B cell (primary cell): ENCODE results near the gene C1QL1. TPM values are rescaled to one million over a fixed set of nuclear protein-coding genes. Genes with fewer than 3 reads are reported as not detected.

Experiments
- ATAC-seq: fragments of 200-7000 bp; cut with Tn5 transposase; one replicate; pipeline ENCODE4 v1.10.0; 2021; ENCODE audit warnings: low read depth, mild to moderate bottlenecking, moderate number of reproducible peaks, moderate library complexity
- CTCF ChIA-PET: fragments of 350-600 bp; sonication (Branson Sonifier 250); formaldehyde crosslinking; loops from one replicate; lab custom pipeline; 2021; ENCODE audit warnings: antibody characterized with exemption, inconsistent platforms; lab: Charles Lee
- POLR2A ChIA-PET: fragments of 350-600 bp; sonication (Branson Sonifier 250); formaldehyde crosslinking; loops from one replicate; lab custom pipeline; 2021; ENCODE audit warnings: antibody characterized with exemption; lab: Charles Lee
- DNase-seq: peaks from one replicate; pipeline ENCODE4 v3.0.0; 2013
- H2AFZ ChIP-seq: 2 replicates; pipeline ENCODE4 v1.6.1; 2012; ENCODE audit warnings: mild to moderate bottlenecking, low read depth, low read length; ENCODE audit not compliant: insufficient read depth, poor library complexity, severe bottlenecking
- H3K27ac ChIP-seq, 2 donors: 1 replicate in 1 of 2; 2 replicates in 1 of 2; pipeline ENCODE4 v1.5.1; 2012 to 2013; ENCODE audit warnings: low read length in 2 of 2, mild to moderate bottlenecking in 2 of 2, moderate library complexity in 1 of 2
- H3K27me3 ChIP-seq, 4 experiments: fragments of 200-600 bp in 1 of 4; sonication (generic) in 1 of 4; replicated peaks in 1 of 4; 1 replicate in 2 of 4; 2 replicates in 2 of 4; pipeline versions ENCODE4 v1.6.1 to v1.7.0; 2013 to 2016; ENCODE audit warnings: low read length in 3 of 4, mild to moderate bottlenecking in 2 of 4, mixed read lengths in 1 of 4, moderate library complexity in 1 of 4; ENCODE audit not compliant: insufficient read depth in 4 of 4, control insufficient read depth in 3 of 4; ENCODE audit errors: control extremely low read depth in 1 of 4
- H3K36me3 ChIP-seq, 2 experiments: replicated peaks in 1 of 2; 1 replicate in 1 of 2; 2 replicates in 1 of 2; pipeline versions ENCODE4 v1.6.1 to v1.7.1; 2013; ENCODE audit warnings: low read length in 1 of 2; ENCODE audit not compliant: insufficient read depth in 2 of 2, control insufficient read depth in 1 of 2; ENCODE audit errors: control extremely low read depth in 1 of 2, extremely low read depth in 1 of 2
- H3K4me1 ChIP-seq, 2 donors: fragments of 200-600 bp in 1 of 2; sonication (generic) in 1 of 2; 1 replicate in 1 of 2; 2 replicates in 1 of 2; pipeline versions ENCODE4 v1.5.1 to v1.6.1; 2013 to 2017; ENCODE audit warnings: low read length in 2 of 2; ENCODE audit not compliant: control insufficient read depth in 2 of 2, insufficient read depth in 2 of 2
- H3K4me2 ChIP-seq: replicated peaks from 2 replicates; pipeline ENCODE3; 2012; ENCODE audit warnings: mild to moderate bottlenecking, low read depth, low read length; ENCODE audit not compliant: poor library complexity, severe bottlenecking
- H3K4me3 ChIP-seq, 5 experiments: fragments of 200-600 bp in 1 of 5; sonication (generic) in 1 of 5; 1 replicate in 3 of 5; 2 replicates in 2 of 5; pipeline versions ENCODE4 v1.5.1 to v1.7.0; 2011 to 2016; ENCODE audit warnings: low read length in 4 of 5, mild to moderate bottlenecking in 4 of 5, low read depth in 2 of 5, control low read depth in 1 of 5, moderate library complexity in 1 of 5; ENCODE audit not compliant: insufficient read depth in 1 of 5; ENCODE audit errors: control extremely low read depth in 1 of 5, extremely low read depth in 1 of 5
- H3K79me2 ChIP-seq: fragments of 200-600 bp; sonication (generic); one replicate; pipeline ENCODE4 v1.6.0; 2016; ENCODE audit warnings: low read length; ENCODE audit not compliant: control insufficient read depth, insufficient read depth
- H3K9ac ChIP-seq: fragments of 200-600 bp; sonication (generic); 2 replicates; pipeline ENCODE4 v1.6.1; 2017; ENCODE audit warnings: mild to moderate bottlenecking, low read length, moderate library complexity
- H3K9me3 ChIP-seq, 3 donors: one replicate each; pipeline versions ENCODE4 v1.6.1 to v1.7.1; 2013; ENCODE audit warnings: low read length in 2 of 3; ENCODE audit not compliant: control insufficient read depth in 2 of 3, insufficient read depth in 1 of 3; ENCODE audit errors: control extremely low read depth in 1 of 3
- H4K20me1 ChIP-seq: 2 replicates; pipeline ENCODE4 v1.6.0; 2012; ENCODE audit warnings: mild to moderate bottlenecking, low read length; ENCODE audit not compliant: insufficient read depth, control insufficient read depth, poor library complexity, severe bottlenecking
- H3K27ac Mint-ChIP-seq: one replicate; pipeline ENCODE4 v1.8.0; 2021; ENCODE audit warnings: mixed read lengths
- H3K27me3 Mint-ChIP-seq: one replicate; pipeline ENCODE4 v1.8.0; 2021; ENCODE audit warnings: mixed read lengths
- H3K4me1 Mint-ChIP-seq: one replicate; pipeline ENCODE4 v1.8.0; 2021; ENCODE audit warnings: mixed read lengths
- H3K4me3 Mint-ChIP-seq: one replicate; pipeline ENCODE4 v1.8.0; 2021; ENCODE audit warnings: mixed read lengths
- H3K9me3 Mint-ChIP-seq: one replicate; pipeline ENCODE4 v1.8.0; 2022; ENCODE audit warnings: mixed read lengths; ENCODE audit not compliant: insufficient read depth
- EZH2 ChIP-seq: IDR thresholded peaks from 2 replicates; pipeline ENCODE4 v1.6.1; 2012; ENCODE audit warnings: borderline replicate concordance, low read depth, mild to moderate bottlenecking, moderate library complexity, low read length; ENCODE audit not compliant: insufficient read depth, poor library complexity, severe bottlenecking
- WGBS: methylation state at CpG from one replicate; pipeline ENCODE4 v1.1.5; 2013; ENCODE audit warnings: missing lambda C conversion rate; ENCODE audit not compliant: insufficient coverage; 5-methylcytosine and 5-hydroxymethylcytosine counted together
- intact Hi-C: fragments of 100-400 bp; cut with micrococcal nuclease; formaldehyde crosslinking; loops from one replicate; pipeline ENCODE4 v1.10.0; 2022
- polyA plus RNA-seq: library from polyadenylated mRNA; depleted of rRNA; stranded (reverse); fragments of >200 nt; gene quantifications from 2 replicates; pipeline ENCODE4 v1.2.3, GENCODE V29; 2012
- total RNA-seq, 2 donors: library from RNA; stranded (reverse); fragments of 120-200 nt in 1 of 2; gene quantifications; 1 replicate in 1 of 2; 2 replicates in 1 of 2; pipeline versions ENCODE4 v1.2.3 to v1.2.4, GENCODE V29; 2013 to 2022
- TF ChIP-seq, protein P1 (sequence below): fragments of 200-600 bp; IDR thresholded peaks from one replicate; pipeline ENCODE4 v1.8.0; 2022; ENCODE audit warnings: antibody characterized with exemption, mild to moderate bottlenecking

Gene C1QL1
- total and polyA plus RNA-seq, 2 donors (not counting 1 experiment from before 2014, with no cell fraction given): not detected

DNA sequence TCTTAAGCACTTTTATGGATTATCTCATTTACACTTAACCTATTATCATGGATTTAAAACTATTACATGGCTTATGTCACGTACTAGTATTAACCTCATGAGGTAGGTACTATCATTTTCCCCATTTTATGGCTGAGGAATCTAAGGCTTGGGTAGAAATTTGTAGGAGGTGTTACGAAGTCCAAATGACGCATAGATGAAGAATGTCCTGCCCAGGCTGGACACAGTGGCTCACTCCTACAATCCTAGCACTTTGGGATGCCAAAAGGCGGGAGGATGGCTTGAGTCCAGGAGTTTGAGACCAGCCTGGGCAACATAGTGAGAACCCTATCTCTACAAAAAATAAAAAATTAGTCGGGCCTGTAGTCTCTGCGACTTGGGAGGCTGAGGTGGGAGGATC is 4.8 kb upstream of the C1QL1 start:
- Histone ChIP-seq H4K20me1 (no peaks in the 10 kb centered on the region), H3K79me2 (no peaks in the 10 kb centered on the region), H3K4me1 (peaks cover 19 to 22% of the 10 kb centered on the region in 2 donors), H3K9ac (no peak overlapping the region), H3K9me3 (peaks cover 0 to 21% (median 0%) of the 10 kb centered on the region in 3 donors), H3K4me3 (no peak overlapping the region), H3K4me2 (no peak overlapping the region), H3K36me3 (no peaks in the 10 kb centered on the region), H2AFZ (no peak overlapping the region), H3K27me3 (peaks cover 0 to 35% (median 15%) of the 10 kb centered on the region in 4 experiments), H3K27ac (no peak overlapping the region)
- no peak for ATAC-seq
- Mint-ChIP-seq H3K9me3 (no peaks in the 10 kb centered on the region), H3K4me3 (no peak overlapping the region), H3K27me3 (peaks cover 44% of the 10 kb centered on the region), H3K4me1 (peaks cover 22% of the 10 kb centered on the region), H3K27ac (no peak overlapping the region)
- no peak for DNase-seq
- CTCF ChIA-PET: no interaction called here
- intact Hi-C loops: loop anchor here (5.0 kb wide), 1 partner anchor 49 kb away; no protein-coding TSS in a partner anchor
- no peak for TF ChIP-seq EZH2
- TF ChIP-seq, protein P1, sequence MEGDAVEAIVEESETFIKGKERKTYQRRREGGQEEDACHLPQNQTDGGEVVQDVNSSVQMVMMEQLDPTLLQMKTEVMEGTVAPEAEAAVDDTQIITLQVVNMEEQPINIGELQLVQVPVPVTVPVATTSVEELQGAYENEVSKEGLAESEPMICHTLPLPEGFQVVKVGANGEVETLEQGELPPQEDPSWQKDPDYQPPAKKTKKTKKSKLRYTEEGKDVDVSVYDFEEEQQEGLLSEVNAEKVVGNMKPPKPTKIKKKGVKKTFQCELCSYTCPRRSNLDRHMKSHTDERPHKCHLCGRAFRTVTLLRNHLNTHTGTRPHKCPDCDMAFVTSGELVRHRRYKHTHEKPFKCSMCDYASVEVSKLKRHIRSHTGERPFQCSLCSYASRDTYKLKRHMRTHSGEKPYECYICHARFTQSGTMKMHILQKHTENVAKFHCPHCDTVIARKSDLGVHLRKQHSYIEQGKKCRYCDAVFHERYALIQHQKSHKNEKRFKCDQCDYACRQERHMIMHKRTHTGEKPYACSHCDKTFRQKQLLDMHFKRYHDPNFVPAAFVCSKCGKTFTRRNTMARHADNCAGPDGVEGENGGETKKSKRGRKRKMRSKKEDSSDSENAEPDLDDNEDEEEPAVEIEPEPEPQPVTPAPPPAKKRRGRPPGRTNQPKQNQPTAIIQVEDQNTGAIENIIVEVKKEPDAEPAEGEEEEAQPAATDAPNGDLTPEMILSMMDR: no peak
- POLR2A ChIA-PET: no interaction called here
- 100% methylated on average over 1 of the region's 6 CpGs for WGBS

GRCh38 chr17:44971776-44972483 is 3.8 kb upstream of the C1QL1 start:
- H3K9me3 ChIP-seq: peaks cover 0 to 25% (median 0%) of the 10 kb centered on the region in 3 donors
- intact Hi-C loops: loop anchor here (5.0 kb wide), 1 partner anchor 50 kb away; no protein-coding TSS in a partner anchor
- ChIA-PET POLR2A (no interaction called here), CTCF (interaction anchor here (0.7 to 1.2 kb wide), 2 partner anchors 32 to 423 kb away, joined by 3 to 5 read pairs; no protein-coding TSS in a partner anchor)
- no peaks in the 10 kb centered on the region for H3K9me3 Mint-ChIP-seq
- H3K4me1 ChIP-seq: peaks cover 25 to 31% of the 10 kb centered on the region in 2 donors
- TF ChIP-seq, protein P1: no peak
- TF ChIP-seq EZH2: no peak
- H3K27ac ChIP-seq: no peak overlapping the region
- 81% methylated on average over 5 of the region's 8 CpGs for WGBS
- no peak overlapping the region for H3K9ac ChIP-seq
- peaks cover 42% of the 10 kb centered on the region for H3K27me3 Mint-ChIP-seq
- no peaks in the 10 kb centered on the region for H3K79me2 ChIP-seq
- H2AFZ ChIP-seq: no peak overlapping the region
- no peak overlapping the region for H3K4me3 ChIP-seq
- H3K36me3 ChIP-seq: no peaks in the 10 kb centered on the region
- H4K20me1 ChIP-seq: peaks cover 4% of the 10 kb centered on the region
- DNase-seq: no peak
- no peak overlapping the region for H3K27ac Mint-ChIP-seq
- ATAC-seq: no peak
- H3K4me3 Mint-ChIP-seq: peak overlapping the region; percentile 2
- peaks cover 0 to 39% (median 17%) of the 10 kb centered on the region in 4 experiments for H3K27me3 ChIP-seq
- no peak overlapping the region for H3K4me2 ChIP-seq
- peaks cover 27% of the 10 kb centered on the region for H3K4me1 Mint-ChIP-seq
